Adipocyte (in vitro differentiated cells): Measurements from ENCODE around the gene TOPBP1.

ENCODE experiments used
- DNase-seq: peaks from one replicate; pipeline ENCODE4 v3.0.0-alpha.2; 2015; ENCODE audit warnings: low read depth
- H3K27me3 ChIP-seq: replicated peaks from 2 replicates; pipeline ENCODE4 v1.7.0; 2013; ENCODE audit warnings: mild to moderate bottlenecking, low read length, moderate library complexity; ENCODE audit not compliant: control insufficient read depth, insufficient read depth
- H3K36me3 ChIP-seq: 2 replicates; pipeline ENCODE4 v1.7.0; 2013; ENCODE audit warnings: low read length, mild to moderate bottlenecking, moderate library complexity; ENCODE audit not compliant: control insufficient read depth, insufficient read depth, severe bottlenecking
- H3K4me1 ChIP-seq: 2 replicates; pipeline ENCODE4 v1.7.0; 2013; ENCODE audit warnings: mild to moderate bottlenecking, low read length, moderate library complexity; ENCODE audit not compliant: control insufficient read depth, insufficient read depth
- H3K4me3 ChIP-seq: 2 replicates; pipeline ENCODE4 v1.7.0; 2013; ENCODE audit warnings: mild to moderate bottlenecking, low read length, moderate library complexity
- H3K9ac ChIP-seq: 2 replicates; pipeline ENCODE4 v1.7.0; 2013; ENCODE audit warnings: mild to moderate bottlenecking, low read length, moderate library complexity
- H3K9me3 ChIP-seq: 2 replicates; pipeline ENCODE4 v1.7.0; 2013; ENCODE audit warnings: mild to moderate bottlenecking, low read length, moderate library complexity; ENCODE audit not compliant: control insufficient read depth

The TOPBP1 gene

GRCh38 chr3:133661454-133662277 lies at the start of gene TOPBP1:
TOPBP1 (minus strand) TSS chr3:133661941; CDS start chr3:133661127, 814 bp downstream.
- peak; percentile 89 for DNase-seq
- Histone ChIP-seq H3K4me3 (peak within 1 kb of the TSS; percentile 99), H3K36me3 (peaks cover 17% of the 10 kb centered on the region), H3K9ac (peak within 1 kb of the TSS; percentile 95), H3K27me3 (no peaks in the 10 kb centered on the region), H3K4me1 (peaks cover 13% of the 10 kb centered on the region), H3K9me3 (no peaks in the 10 kb centered on the region)

- Histone ChIP-seq H3K4me1 (no peaks in the 10 kb centered on the region), H3K4me3 (no peak overlapping the region), H3K27me3 (peaks cover 24% of the 10 kb centered on the region), H3K9ac (no peak overlapping the region), H3K9me3 (no peaks in the 10 kb centered on the region), H3K36me3 (no peaks in the 10 kb centered on the region)
- no peak for DNase-seq
These were observed 49.3 kb upstream of the TOPBP1 start for GRCh38 chr3:133711013-133711412.

GRCh38 chr3:133709139-133709750 lies 47.5 kb upstream of the TOPBP1 start:
- Histone ChIP-seq H3K36me3 (no peaks in the 10 kb centered on the region), H3K4me1 (no peaks in the 10 kb centered on the region), H3K9me3 (no peaks in the 10 kb centered on the region), H3K9ac (no peak overlapping the region), H3K27me3 (peaks cover 28% of the 10 kb centered on the region), H3K4me3 (no peak overlapping the region)
- DNase-seq: no peak

- H3K36me3 ChIP-seq: no peaks in the 10 kb centered on the region
- no peaks in the 10 kb centered on the region for H3K9me3 ChIP-seq
- no peak overlapping the region for H3K9ac ChIP-seq
- H3K27me3 ChIP-seq: peaks cover 21% of the 10 kb centered on the region
- DNase-seq: no peak
- H3K4me3 ChIP-seq: no peak overlapping the region
- H3K4me1 ChIP-seq: no peaks in the 10 kb centered on the region
These were observed 44.3 kb upstream of the TOPBP1 start for GRCh38 chr3:133706033-133706432.

GRCh38 chr3:133703915-133704314 lies 42.2 kb upstream of the TOPBP1 start:
- Histone ChIP-seq H3K36me3 (no peaks in the 10 kb centered on the region), H3K27me3 (peaks cover 10% of the 10 kb centered on the region), H3K9ac (no peak overlapping the region), H3K4me1 (no peaks in the 10 kb centered on the region), H3K4me3 (no peak overlapping the region), H3K9me3 (no peaks in the 10 kb centered on the region)
- no peak for DNase-seq

GRCh38 chr3:133701435-133702358 lies 40.0 kb upstream of the TOPBP1 start:
- H3K9me3 ChIP-seq: no peaks in the 10 kb centered on the region
- H3K9ac ChIP-seq: no peak overlapping the region
- DNase-seq: no peak

GRCh38 chr3:133700351-133700750 lies 38.6 kb upstream of the TOPBP1 start:
- Histone ChIP-seq H3K9ac (no peak overlapping the region), H3K4me1 (no peaks in the 10 kb centered on the region), H3K36me3 (no peaks in the 10 kb centered on the region), H3K4me3 (no peak overlapping the region), H3K9me3 (no peaks in the 10 kb centered on the region), H3K27me3 (peaks cover 4% of the 10 kb centered on the region)
- DNase-seq: no peak

More at GRCh38 chr3:133701435-133702358, 40.0 kb upstream of the TOPBP1 start:
- H3K36me3 ChIP-seq: no peaks in the 10 kb centered on the region
- H3K4me3 ChIP-seq: no peak overlapping the region
- no peaks in the 10 kb centered on the region for H3K4me1 ChIP-seq
- peaks cover 10% of the 10 kb centered on the region for H3K27me3 ChIP-seq

GRCh38 chr3:133699903-133700302 lies 38.2 kb upstream of the TOPBP1 start:
- H3K36me3 ChIP-seq: no peaks in the 10 kb centered on the region
- peaks cover 4% of the 10 kb centered on the region for H3K27me3 ChIP-seq
- H3K9me3 ChIP-seq: no peaks in the 10 kb centered on the region
- DNase-seq: no peak
- no peak overlapping the region for H3K4me3 ChIP-seq
- H3K4me1 ChIP-seq: no peaks in the 10 kb centered on the region
- H3K9ac ChIP-seq: no peak overlapping the region

GRCh38 chr3:133699467-133699866 lies 37.7 kb upstream of the TOPBP1 start:
- H3K4me1 ChIP-seq: no peaks in the 10 kb centered on the region
- no peak overlapping the region for H3K9ac ChIP-seq
- H3K27me3 ChIP-seq: peaks cover 4% of the 10 kb centered on the region
- no peak overlapping the region for H3K4me3 ChIP-seq
- no peaks in the 10 kb centered on the region for H3K36me3 ChIP-seq
- no peak for DNase-seq
- H3K9me3 ChIP-seq: no peaks in the 10 kb centered on the region

GRCh38 chr3:133697960-133698359 lies 36.2 kb upstream of the TOPBP1 start:
- H3K27me3 ChIP-seq: peaks cover 4% of the 10 kb centered on the region
- no peak for DNase-seq
- no peak overlapping the region for H3K9ac ChIP-seq
- H3K4me3 ChIP-seq: no peak overlapping the region
- no peaks in the 10 kb centered on the region for H3K36me3 ChIP-seq
- H3K4me1 ChIP-seq: no peaks in the 10 kb centered on the region
- no peaks in the 10 kb centered on the region for H3K9me3 ChIP-seq
